Tibial nerve (tissue), 4 donors: ENCODE data around the gene WFIKKN2.

Experiments
- CTCF ChIP-seq, 5 experiments: fragments of 200-600 bp in 3 of 5; fragments of 450-650 bp in 2 of 5; sonication (generic) in 3 of 5; IDR thresholded peaks; one replicate each; pipeline ENCODE4 v1.5.1; 2016 to 2019; ENCODE audit warnings: antibody characterized with exemption in 5 of 5, mild to moderate bottlenecking in 3 of 5, moderate library complexity in 2 of 5
- EP300 ChIP-seq, 2 donors: sonication (generic); formaldehyde crosslinking; IDR thresholded peaks; one replicate each; pipeline ENCODE4 v1.6.1; 2017; ENCODE audit warnings: antibody characterized with exemption in 2 of 2, mild to moderate bottlenecking in 1 of 2
- POLR2A ChIP-seq, 2 donors: fragments of 450-650 bp; IDR thresholded peaks; one replicate each; pipeline ENCODE4 v1.6.1; 2017; ENCODE audit warnings: antibody characterized with exemption in 2 of 2, mild to moderate bottlenecking in 2 of 2, moderate library complexity in 2 of 2

- TF ChIP-seq CTCF (IDR thresholded peaks at IDR 0.05), result no peak
- no peak for TF ChIP-seq POLR2A (IDR thresholded peaks at IDR 0.05)
- no peak for TF ChIP-seq EP300 (IDR thresholded peaks at IDR 0.05)
Measured at GRCh38 chr17:50890675-50891516, 55.5 kb downstream of the WFIKKN2 start.
